Measurements from ENCODE around the gene ZFYVE28. TPM values are rescaled to one million over a fixed set of nuclear protein-coding genes. Genes with fewer than 3 reads are reported as not detected.
"Not testable (repeated sequence)": the region's sequence is repeated elsewhere in the genome, so short reads cannot be mapped to it uniquely, and the experiment has no call there.

Gene ZFYVE28
- total and polyA plus RNA-seq, 7 donors: 1.7 to 7.7 (median 3.4) TPM

- intact Hi-C loops (cut with DNase I): no loop called here
- Histone ChIP-seq H3K4me1 (peaks cover 8% of the 10 kb centered on the region), H3K9me3 (no peaks in the 10 kb centered on the region), H3K27ac (no peak overlapping the region), H3K36me3 (ENCODE audit: insufficient read depth in 1 of 2, low read depth in 1 of 2) (no peaks in the 10 kb centered on the region), H3K27me3 (ENCODE audit: insufficient read depth in 3 of 3, low read length in 2 of 3) (no peaks in the 10 kb centered on the region), H3K4me3 (no peak overlapping the region)
- TF ChIP-seq, protein P1, sequence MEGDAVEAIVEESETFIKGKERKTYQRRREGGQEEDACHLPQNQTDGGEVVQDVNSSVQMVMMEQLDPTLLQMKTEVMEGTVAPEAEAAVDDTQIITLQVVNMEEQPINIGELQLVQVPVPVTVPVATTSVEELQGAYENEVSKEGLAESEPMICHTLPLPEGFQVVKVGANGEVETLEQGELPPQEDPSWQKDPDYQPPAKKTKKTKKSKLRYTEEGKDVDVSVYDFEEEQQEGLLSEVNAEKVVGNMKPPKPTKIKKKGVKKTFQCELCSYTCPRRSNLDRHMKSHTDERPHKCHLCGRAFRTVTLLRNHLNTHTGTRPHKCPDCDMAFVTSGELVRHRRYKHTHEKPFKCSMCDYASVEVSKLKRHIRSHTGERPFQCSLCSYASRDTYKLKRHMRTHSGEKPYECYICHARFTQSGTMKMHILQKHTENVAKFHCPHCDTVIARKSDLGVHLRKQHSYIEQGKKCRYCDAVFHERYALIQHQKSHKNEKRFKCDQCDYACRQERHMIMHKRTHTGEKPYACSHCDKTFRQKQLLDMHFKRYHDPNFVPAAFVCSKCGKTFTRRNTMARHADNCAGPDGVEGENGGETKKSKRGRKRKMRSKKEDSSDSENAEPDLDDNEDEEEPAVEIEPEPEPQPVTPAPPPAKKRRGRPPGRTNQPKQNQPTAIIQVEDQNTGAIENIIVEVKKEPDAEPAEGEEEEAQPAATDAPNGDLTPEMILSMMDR (IDR thresholded peaks at IDR 0.05): no peak
- WGBS, 3 donors: 88 to 93% (median 91%) methylated on average over 17 to 19 of the region's 19 CpGs
- no peak for DNase-seq
- no peak for ATAC-seq
Measured at GRCh38 chr4:2386717-2387116, 31.7 kb downstream of the ZFYVE28 start.

DNA sequence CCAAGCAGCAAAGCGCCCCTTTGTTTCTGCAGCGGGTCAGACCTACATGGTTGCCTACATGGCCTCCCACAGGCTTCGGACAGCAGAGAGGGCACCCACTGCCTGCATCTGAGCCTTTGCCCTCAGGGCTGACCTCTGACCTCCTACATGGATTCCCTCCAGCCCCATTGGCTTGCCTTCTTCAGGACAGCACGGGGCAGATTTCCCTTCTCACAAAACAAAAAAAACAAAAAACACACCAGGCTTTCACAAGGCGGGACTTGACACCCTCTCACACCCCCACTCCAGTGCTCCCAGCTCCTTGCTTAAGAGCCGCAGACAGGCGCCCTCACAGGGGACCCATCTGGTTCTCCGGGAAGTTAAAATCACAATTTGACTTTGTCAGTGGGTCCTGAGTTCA is 32.9 kb downstream of the ZFYVE28 start:
- DNase-seq (no peak), ATAC-seq (no peak)
- Histone ChIP-seq H3K4me1 (peaks cover 8% of the 10 kb centered on the region), H3K27ac (no peak overlapping the region), H3K9me3 (no peaks in the 10 kb centered on the region), H3K36me3 (ENCODE audit: insufficient read depth in 1 of 2, low read depth in 1 of 2) (no peaks in the 10 kb centered on the region), H3K4me3 (no peak overlapping the region), H3K27me3 (ENCODE audit: insufficient read depth in 3 of 3, low read length in 2 of 3) (no peaks in the 10 kb centered on the region)
- TF ChIP-seq, protein P1 (IDR thresholded peaks at IDR 0.05): no peak
- 80 to 88% (median 87%) methylated on average over 8 of the region's 8 CpGs for WGBS, 3 donors
- intact Hi-C loops (cut with DNase I): no loop called here

GRCh38 chr4:2384245-2384644 is 34.2 kb downstream of the ZFYVE28 start:
- no peaks in the 10 kb centered on the region for H3K9me3 ChIP-seq
- ATAC-seq (no peak), DNase-seq (no peak)
- TF ChIP-seq, protein P1 (IDR thresholded peaks at IDR 0.05): no peak
- no peaks in the 10 kb centered on the region for H3K36me3 ChIP-seq (ENCODE audit: insufficient read depth in 1 of 2, low read depth in 1 of 2)
- H3K4me1 ChIP-seq: peaks cover 6% of the 10 kb centered on the region
- WGBS, 3 donors: 71 to 78% (median 74%) methylated on average over 6 of the region's 6 CpGs
- H3K27ac ChIP-seq: no peak overlapping the region
- no peaks in the 10 kb centered on the region for H3K27me3 ChIP-seq (ENCODE audit: insufficient read depth in 3 of 3, low read length in 2 of 3)
- no peak overlapping the region for H3K4me3 ChIP-seq
- intact Hi-C loops (cut with DNase I): no loop called here

DNA sequence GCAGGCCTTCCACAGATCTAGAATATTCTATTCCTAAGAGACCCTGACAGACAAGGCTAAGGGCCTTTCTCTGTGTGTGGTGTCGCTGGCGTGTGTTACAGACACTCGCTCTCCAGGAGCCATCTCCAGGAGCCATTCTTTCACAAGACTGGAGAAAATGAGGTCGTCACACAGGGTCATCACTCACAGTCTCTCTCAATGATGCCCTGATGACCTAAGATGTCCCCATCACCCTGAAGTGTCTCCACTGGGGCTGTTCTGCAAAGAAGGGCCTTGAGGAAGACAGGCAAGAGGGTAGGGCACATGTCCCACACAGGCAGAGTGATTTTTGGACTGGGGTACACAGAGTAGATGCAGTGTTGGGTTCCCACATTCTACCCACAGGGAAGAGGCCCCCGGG is 34.7 kb downstream of the ZFYVE28 start:
- Histone ChIP-seq H3K9me3 (no peaks in the 10 kb centered on the region), H3K4me1 (peaks cover 2% of the 10 kb centered on the region), H3K4me3 (no peak overlapping the region), H3K36me3 (ENCODE audit: insufficient read depth in 1 of 2, low read depth in 1 of 2) (no peaks in the 10 kb centered on the region), H3K27me3 (ENCODE audit: insufficient read depth in 3 of 3, low read length in 2 of 3) (no peaks in the 10 kb centered on the region), H3K27ac (no peak overlapping the region)
- 87 to 92% (median 91%) methylated on average over 5 of the region's 5 CpGs for WGBS, 3 donors
- TF ChIP-seq, protein P1 (IDR thresholded peaks at IDR 0.05): no peak
- no peak for ATAC-seq
- intact Hi-C loops (cut with DNase I): no loop called here
- no peak for DNase-seq

DNA sequence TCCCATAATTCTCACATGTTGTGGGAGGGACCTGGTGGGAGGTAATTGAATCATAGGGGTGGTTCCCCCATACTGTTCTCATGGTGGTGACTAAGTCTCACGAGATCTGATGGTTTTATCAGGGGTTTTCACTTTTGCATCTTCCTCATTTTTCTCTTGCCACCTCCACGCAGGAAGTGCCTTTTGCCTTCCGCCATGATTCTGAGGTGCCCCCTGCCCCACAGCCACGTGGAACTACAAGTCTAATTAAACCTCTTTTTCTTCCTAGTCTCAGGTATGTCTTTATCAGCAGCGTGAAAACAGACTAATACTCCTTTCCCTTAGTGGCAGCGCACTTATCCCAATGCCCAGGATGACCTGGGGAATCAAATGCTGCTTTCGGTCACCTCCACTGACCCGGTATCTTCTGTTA is 35.2 kb downstream of the ZFYVE28 start:
- DNase-seq; ATAC-seq; H3K27ac ChIP-seq; intact Hi-C loops (cut with DNase I); H3K4me3 ChIP-seq; H3K36me3 ChIP-seq (ENCODE audit: insufficient read depth in 1 of 2, low read depth in 1 of 2); H3K4me1 ChIP-seq; H3K27me3 ChIP-seq (ENCODE audit: insufficient read depth in 3 of 3, low read length in 2 of 3); H3K9me3 ChIP-seq: not testable (repeated sequence)
- WGBS, 3 donors: 92 to 97% (median 92%) methylated on average over 8 of the region's 8 CpGs

DNA sequence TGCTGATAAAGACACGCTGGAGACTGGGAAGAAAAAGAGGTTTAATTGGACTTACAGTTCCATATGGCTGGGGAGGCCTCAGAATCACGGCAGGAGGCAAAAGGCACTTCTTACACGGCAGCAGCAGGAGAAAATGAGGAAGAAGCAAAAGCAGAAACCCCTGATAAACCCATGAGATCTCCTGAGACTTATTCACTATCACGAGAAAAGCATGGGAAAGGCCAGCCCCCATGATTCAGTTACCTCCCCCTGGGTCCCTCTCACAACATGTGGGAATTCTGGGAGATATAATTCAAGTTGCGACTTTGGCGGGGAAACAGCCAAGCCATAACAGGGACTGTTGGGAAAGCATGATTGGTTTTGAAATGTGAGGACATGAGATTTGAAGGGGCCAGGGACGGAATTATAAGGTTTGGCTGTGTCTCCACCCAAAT is 35.7 kb downstream of the ZFYVE28 start:
- ATAC-seq: not testable (repeated sequence)

GRCh38 chr4:2380589-2380988 is 37.9 kb downstream of the ZFYVE28 start:
- intact Hi-C loops (cut with DNase I); H3K4me3 ChIP-seq; ATAC-seq; H3K36me3 ChIP-seq (ENCODE audit: insufficient read depth in 1 of 2, low read depth in 1 of 2); H3K27ac ChIP-seq; DNase-seq; H3K4me1 ChIP-seq; H3K9me3 ChIP-seq; H3K27me3 ChIP-seq (ENCODE audit: insufficient read depth in 3 of 3, low read length in 2 of 3): not testable (repeated sequence)
- 79 to 88% (median 87%) methylated on average over 6 of the region's 6 CpGs for WGBS, 3 donors

More for the DNA sequence above, 35.7 kb downstream of the ZFYVE28 start:
- H3K27ac ChIP-seq; H3K4me3 ChIP-seq; intact Hi-C loops (cut with DNase I); H3K9me3 ChIP-seq; H3K27me3 ChIP-seq (ENCODE audit: insufficient read depth in 3 of 3, low read length in 2 of 3); DNase-seq; H3K4me1 ChIP-seq; H3K36me3 ChIP-seq (ENCODE audit: insufficient read depth in 1 of 2, low read depth in 1 of 2): not testable (repeated sequence)
- WGBS, 3 donors: 79 to 87% (median 85%) methylated on average over 7 of the region's 7 CpGs

All from psoas muscle (tissue), 8 donors.